GM12864 (cell line): ENCODE data around the gene CCDC138.

Source experiments
- DNase-seq: peaks from one replicate; pipeline ENCODE4 v3.0.0-alpha.2; 2011; ENCODE audit warnings: low read depth
- H3K4me3 ChIP-seq: 2 replicates; pipeline ENCODE4 v1.5.1; 2011; ENCODE audit warnings: mild to moderate bottlenecking, low read depth, low read length, control low read depth
- CTCF ChIP-seq: IDR thresholded peaks from 2 replicates; pipeline ENCODE4 v1.5.1; 2011; ENCODE audit warnings: low read depth, mild to moderate bottlenecking, moderate library complexity, low read length, control low read depth, inconsistent platforms; ENCODE audit errors: missing control alignments

CCDC138 gene

GRCh38 chr2:108911401-108911800 is 124.8 kb downstream of the CCDC138 start:
- no peak for DNase-seq
- H3K4me3 ChIP-seq: no peak overlapping the region
- TF ChIP-seq CTCF: no peak

- no peak for TF ChIP-seq CTCF
- no peak for DNase-seq
- no peak overlapping the region for H3K4me3 ChIP-seq
Observed at GRCh38 chr2:108911807-108912628, 125.4 kb downstream of the CCDC138 start.

GRCh38 chr2:108912629-108912902 is 126.0 kb downstream of the CCDC138 start:
- no peak for TF ChIP-seq CTCF
- no peak overlapping the region for H3K4me3 ChIP-seq
- no peak for DNase-seq

- no peak overlapping the region for H3K4me3 ChIP-seq
- no peak for DNase-seq
- no peak for TF ChIP-seq CTCF
Observed at GRCh38 chr2:108916122-108916795, 129.7 kb downstream of the CCDC138 start.

GRCh38 chr2:108916796-108917421 is 130.3 kb downstream of the CCDC138 start:
- no peak for TF ChIP-seq CTCF
- DNase-seq: no peak
- H3K4me3 ChIP-seq: no peak overlapping the region

GRCh38 chr2:108917526-108917925 is 131.0 kb downstream of the CCDC138 start:
- no peak overlapping the region for H3K4me3 ChIP-seq
- DNase-seq: no peak
- TF ChIP-seq CTCF: no peak
